NB4 (cell line): ENCODE results near the gene RINL.

ENCODE experiments used
- DNase-seq: peaks from one replicate; pipeline ENCODE4 v3.0.0; 2010; ENCODE audit warnings: low read depth
- H3K4me3 ChIP-seq: one replicate; pipeline ENCODE4 v1.5.1; 2011; ENCODE audit warnings: mild to moderate bottlenecking, low read depth, low read length, moderate library complexity
- MYC ChIP-seq: IDR thresholded peaks from 2 replicates; pipeline ENCODE4 v1.6.1; 2011; ENCODE audit warnings: low read depth, low read length
- POLR2A ChIP-seq: IDR thresholded peaks from 2 replicates; pipeline ENCODE4 v1.6.1; 2011; ENCODE audit warnings: mild to moderate bottlenecking; ENCODE audit not compliant: insufficient read length; ENCODE audit errors: extremely low read depth
- TF ChIP-seq, protein P1 (sequence below): IDR thresholded peaks from 2 replicates; pipeline ENCODE4 v1.6.1; 2011; ENCODE audit warnings: low read depth, low read length
- TF ChIP-seq, protein P2 (sequence below): IDR thresholded peaks from one replicate; pipeline ENCODE4 v1.5.1; 2012; ENCODE audit warnings: low read depth, low read length

The RINL gene

GRCh38 chr19:38842439-38843174 lies 35.5 kb downstream of the RINL start:
- TF ChIP-seq, protein P1, sequence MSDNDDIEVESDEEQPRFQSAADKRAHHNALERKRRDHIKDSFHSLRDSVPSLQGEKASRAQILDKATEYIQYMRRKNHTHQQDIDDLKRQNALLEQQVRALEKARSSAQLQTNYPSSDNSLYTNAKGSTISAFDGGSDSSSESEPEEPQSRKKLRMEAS = no peak
- TF ChIP-seq POLR2A = no peak
- no peak for TF ChIP-seq MYC
- TF ChIP-seq, protein P2, sequence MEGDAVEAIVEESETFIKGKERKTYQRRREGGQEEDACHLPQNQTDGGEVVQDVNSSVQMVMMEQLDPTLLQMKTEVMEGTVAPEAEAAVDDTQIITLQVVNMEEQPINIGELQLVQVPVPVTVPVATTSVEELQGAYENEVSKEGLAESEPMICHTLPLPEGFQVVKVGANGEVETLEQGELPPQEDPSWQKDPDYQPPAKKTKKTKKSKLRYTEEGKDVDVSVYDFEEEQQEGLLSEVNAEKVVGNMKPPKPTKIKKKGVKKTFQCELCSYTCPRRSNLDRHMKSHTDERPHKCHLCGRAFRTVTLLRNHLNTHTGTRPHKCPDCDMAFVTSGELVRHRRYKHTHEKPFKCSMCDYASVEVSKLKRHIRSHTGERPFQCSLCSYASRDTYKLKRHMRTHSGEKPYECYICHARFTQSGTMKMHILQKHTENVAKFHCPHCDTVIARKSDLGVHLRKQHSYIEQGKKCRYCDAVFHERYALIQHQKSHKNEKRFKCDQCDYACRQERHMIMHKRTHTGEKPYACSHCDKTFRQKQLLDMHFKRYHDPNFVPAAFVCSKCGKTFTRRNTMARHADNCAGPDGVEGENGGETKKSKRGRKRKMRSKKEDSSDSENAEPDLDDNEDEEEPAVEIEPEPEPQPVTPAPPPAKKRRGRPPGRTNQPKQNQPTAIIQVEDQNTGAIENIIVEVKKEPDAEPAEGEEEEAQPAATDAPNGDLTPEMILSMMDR = no peak
- no peak overlapping the region for H3K4me3 ChIP-seq
- no peak for DNase-seq

DNA sequence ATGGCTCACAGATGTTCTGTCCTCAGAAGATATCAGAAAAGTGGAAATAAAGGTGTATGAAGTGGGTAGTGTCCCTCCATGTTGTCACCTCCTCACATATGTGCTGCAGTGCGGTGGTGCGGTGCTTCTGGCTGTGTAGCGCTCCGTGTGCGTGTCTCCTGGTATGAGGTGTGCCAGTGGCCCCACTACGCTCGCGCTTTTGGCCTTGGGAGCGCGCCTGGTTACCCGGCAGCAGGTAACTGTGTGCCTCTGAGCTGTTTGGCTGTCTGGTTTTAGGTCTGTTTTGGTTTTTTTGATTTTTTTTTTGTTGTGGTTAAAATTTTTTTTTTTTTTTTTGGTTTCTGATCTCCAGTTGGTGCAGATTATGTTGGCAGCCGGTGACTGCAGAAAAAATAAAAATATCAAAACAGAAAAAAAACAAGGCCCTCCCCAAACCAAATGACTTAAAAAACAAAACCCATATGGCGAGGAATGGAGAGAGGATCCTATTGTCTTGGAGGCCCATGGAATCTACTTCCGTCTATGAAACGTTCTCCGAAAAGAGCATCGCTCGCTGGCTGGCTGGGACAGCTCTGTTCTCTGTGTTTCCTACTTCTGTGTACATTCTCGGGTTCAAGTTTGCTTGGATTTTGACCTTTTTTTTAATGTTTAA lies 36.2 kb downstream of the RINL start:
- TF ChIP-seq POLR2A (no peak), MYC (no peak)
- TF ChIP-seq, protein P1 = no peak
- TF ChIP-seq, protein P2 = no peak
- no peak overlapping the region for H3K4me3 ChIP-seq

GRCh38 chr19:38841180-38841766 lies 36.8 kb downstream of the RINL start:
- no peak for DNase-seq
- TF ChIP-seq, protein P2 = no peak
- TF ChIP-seq POLR2A = no peak
- TF ChIP-seq, protein P1 = no peak
- no peak for TF ChIP-seq MYC
- no peak overlapping the region for H3K4me3 ChIP-seq

More for the DNA sequence above, 36.2 kb downstream of the RINL start:
- no peak for DNase-seq

- TF ChIP-seq POLR2A (no peak), MYC (no peak)
- TF ChIP-seq, protein P2 = no peak
- TF ChIP-seq, protein P1 = no peak
- no peak overlapping the region for H3K4me3 ChIP-seq
- DNase-seq = no peak
These were observed 37.5 kb downstream of the RINL start for GRCh38 chr19:38840583-38840968.

GRCh38 chr19:38839816-38840582 lies 38.1 kb downstream of the RINL start:
- DNase-seq = no peak
- no peak overlapping the region for H3K4me3 ChIP-seq
- TF ChIP-seq POLR2A = no peak
- TF ChIP-seq, protein P1 = no peak
- no peak for TF ChIP-seq MYC
- TF ChIP-seq, protein P2 = no peak
